Islet of Langerhans (tissue), 1 donor: ENCODE results near the gene TNFRSF1B.

ENCODE experiments used
- FAIRE-seq: peaks from one replicate; lab custom pipeline; 2011; peaks lifted over from hg19 to GRCh38; lab: Jason Lieb, UNC

TNFRSF1B gene

DNA sequence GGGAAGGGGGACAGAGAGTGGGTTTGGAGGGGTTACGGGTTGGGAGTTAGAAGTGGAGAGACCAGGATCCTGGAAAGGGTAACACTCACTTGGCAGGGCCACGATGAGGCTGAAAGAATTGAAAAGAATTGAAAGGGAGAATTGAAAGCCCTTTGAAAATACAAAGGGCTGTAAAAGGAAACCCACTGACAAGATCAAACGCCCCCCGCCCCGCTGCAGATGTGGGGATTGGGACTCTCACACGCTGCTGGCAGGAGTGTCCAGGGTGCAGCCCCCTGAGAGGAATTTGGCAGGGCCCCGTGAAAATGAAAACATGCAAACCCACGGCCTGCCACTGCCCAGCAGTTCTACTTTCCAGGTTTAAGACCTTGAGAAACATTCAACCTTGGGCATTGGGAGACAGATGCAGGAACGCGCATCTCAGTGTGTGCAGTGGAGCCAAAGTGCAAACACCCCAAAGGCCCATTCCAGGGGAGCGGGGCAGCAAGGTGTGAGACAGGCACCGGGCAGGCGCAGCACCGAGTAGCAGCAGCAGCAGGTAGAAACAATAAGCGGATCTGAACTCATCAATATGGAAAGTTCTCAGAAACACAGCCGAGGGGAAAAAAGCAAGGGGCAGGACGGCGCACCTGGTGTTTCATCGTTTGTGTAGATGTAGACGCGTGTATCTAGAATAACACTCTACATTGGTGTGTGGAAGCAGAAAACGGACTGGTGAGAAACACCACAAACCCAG is 8.3 kb upstream of the TNFRSF1B start:
- FAIRE-seq, result no peak

DNA sequence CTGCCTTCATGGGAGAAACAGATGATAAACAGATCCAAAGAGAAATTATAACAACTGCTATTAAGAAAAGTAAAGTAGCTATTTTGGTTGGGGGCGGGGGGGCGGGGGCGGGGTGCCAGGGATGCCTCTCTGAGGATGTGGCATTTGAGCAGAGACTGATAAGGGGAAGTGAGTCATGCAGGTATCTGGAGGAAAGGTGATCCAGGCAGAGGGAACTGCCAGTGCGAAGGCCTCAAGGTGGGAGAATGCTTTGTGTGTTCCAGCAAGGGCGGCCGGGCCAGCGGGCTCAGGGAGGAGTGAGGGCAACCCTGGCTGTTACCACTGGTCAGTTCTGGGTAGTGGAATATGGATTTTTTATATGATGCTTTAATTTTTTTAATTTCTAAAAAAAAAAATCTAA is 7.0 kb upstream of the TNFRSF1B start:
- FAIRE-seq, result no peak

- FAIRE-seq, result no peak
These were observed 5.5 kb upstream of the TNFRSF1B start for GRCh38 chr1:12161324-12161661.

GRCh38 chr1:12161662-12162458 is 4.9 kb upstream of the TNFRSF1B start:
- FAIRE-seq, result no peak

GRCh38 chr1:12162459-12163137 is 4.2 kb upstream of the TNFRSF1B start:
- FAIRE-seq, result no peak

DNA sequence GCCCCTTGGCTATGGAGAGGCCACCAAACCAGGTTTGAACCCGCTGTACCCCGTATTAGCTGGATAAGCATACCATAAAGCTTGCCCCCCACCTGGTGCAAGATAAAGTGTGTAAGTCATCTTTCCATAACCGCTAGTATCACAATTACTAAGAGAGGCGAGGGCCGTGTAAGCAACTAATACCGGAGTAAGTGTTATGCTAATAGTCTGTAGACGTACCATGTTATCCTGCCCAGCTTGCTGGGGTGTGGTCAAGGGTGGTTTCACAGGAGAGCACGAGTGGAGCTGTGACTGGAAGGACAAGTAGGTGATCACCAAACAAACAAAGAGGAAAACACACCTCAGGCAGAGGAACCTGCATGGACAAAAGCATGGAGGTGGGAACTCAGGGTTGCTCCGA is 3.6 kb upstream of the TNFRSF1B start:
- no peak for FAIRE-seq

DNA sequence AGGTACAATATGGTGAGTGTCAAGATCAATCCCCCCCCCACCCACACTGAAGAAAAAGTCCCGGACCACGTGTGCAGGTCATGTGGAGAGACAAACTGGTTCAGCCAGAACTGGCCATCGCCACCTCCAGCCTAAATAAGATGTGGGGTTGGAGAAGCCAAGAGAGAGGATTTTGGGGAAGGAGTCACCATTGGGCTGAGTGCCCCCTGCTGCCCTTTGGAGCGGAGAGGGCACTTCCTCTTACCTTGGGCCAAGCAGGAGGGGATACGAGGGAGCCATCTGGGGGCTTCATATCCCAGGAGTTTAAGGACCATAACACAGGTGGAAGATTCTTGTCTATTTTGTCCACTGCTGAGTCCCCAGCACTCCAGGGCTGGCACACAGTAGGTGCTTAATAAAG is 2.6 kb upstream of the TNFRSF1B start:
- FAIRE-seq, result no peak

DNA sequence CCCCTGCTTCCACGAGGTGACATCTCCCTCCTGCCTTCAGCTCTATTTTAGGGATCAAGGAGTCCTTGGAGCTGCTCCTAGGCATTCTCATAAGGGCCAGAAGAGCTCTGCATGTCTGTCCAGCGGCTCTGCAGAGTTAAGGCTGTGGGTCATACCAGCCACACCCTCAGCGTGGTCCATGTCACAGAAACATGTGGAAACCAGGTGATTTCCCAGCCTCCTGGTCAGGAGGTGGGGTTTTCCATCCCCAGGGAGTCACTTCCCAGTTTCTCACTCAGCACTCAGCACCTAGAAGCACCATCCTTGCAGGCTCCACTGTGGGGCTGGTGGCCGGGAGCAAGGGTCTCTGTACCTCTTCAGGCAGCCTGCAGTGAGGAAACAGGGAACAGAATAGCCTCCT is 1.4 kb upstream of the TNFRSF1B start:
- FAIRE-seq, result no peak

DNA sequence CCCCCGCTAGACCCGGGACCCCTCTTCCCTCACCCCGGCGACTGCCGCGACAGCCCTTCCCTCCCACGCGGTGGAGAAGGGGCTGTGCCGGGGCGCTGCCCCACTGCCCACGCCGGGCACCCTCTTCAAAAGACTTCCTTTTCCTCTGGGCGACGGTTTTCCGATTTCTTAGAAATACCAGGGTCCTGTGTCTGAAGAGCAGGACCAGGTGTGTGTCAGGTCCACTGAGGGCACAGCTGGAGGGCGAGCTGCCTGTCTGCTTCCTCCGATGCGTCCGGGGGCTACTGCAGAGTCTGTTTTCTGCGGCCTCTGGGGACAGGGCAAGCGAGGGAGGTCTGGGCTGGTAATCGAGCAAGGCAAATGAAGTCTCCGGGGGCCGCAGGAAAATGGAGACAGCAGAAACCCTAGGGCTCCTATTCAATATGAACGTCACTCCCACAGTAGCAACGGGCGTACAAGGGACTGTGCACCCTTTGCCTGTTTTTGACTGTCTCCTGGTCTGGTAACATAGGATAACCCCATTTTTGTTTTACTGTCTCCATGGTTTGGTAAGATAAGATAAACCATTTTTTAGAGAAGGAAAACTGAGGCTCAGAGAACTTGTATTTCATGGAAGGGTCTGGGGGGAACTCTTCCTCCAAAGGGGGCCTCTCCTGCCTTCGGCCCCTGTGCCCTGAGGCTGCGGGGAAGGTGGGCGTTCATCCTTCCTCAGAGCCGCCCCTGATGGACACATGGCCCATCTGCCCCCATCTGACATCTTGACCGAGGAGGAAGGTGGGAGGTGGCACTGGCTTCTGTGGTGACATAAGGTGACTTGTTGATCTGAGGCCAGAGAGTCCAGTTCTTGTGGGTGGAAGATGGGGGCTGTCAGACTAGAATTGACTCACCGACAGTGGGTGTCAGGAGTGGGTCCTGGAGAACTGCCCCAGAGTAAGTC is 970 bp downstream of the TNFRSF1B start:
- FAIRE-seq, result no peak

DNA sequence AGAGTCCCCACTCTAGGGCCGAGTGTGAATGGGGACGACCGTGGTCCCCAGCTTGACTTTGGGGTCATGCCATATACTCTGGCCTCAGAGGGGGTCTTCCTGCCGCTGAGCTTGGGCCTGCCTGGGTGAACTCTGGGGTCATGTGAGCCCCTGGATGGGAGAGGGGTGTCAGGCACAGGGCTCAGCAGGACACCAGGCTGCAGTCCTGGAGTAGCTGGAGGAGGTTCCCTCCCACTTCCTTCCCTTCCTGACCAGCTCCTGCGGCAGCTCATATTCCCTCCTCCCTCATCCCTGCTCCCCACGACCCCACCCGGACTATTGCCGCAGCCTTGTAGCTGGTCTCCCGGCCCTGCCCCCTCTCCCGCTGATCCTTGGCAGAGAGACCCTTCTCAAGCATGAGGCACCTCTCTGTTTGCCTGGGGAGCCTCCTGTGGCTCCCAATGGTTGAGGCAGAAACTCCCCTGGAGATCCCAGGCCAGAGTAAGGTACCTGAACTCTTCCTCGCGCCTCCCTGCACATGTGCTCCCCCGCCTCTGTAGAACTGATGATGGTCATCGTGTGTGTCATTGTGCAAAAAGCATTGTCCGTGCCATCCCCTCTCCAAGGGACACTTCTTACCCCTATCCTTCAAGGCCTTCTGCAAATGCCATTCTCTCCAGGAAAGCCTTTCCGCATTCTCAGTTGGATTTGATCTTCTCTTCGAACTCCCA is 1.8 kb downstream of the TNFRSF1B start:
- FAIRE-seq, result no peak

- no peak for FAIRE-seq
These were observed 2.8 kb downstream of the TNFRSF1B start for GRCh38 chr1:12169442-12170135.

DNA sequence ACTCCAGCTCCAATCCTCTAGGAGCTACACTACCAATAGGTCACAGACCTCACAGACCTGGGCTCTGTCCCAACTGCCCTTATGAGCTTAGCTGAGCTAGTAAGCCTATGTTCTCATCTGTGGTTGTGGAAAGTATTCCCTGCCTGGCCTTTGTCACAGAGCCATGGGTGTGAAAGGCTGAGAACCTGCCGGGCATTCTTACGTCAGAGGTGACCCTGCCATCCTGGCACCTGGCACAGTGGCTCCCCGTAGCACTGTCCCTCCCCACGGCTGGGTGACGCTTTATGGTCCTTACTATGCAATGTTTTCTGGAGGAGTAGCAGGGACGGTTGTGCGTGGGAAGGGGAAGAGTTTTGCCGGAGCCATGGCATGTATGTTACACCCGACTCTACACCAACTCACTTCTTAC is 3.5 kb downstream of the TNFRSF1B start:
- FAIRE-seq, result no peak

GRCh38 chr1:12171206-12172041 is 4.6 kb downstream of the TNFRSF1B start:
- FAIRE-seq, result no peak

GRCh38 chr1:12172042-12172851 is 5.5 kb downstream of the TNFRSF1B start:
- FAIRE-seq, result no peak

GRCh38 chr1:12173041-12173509 is 6.3 kb downstream of the TNFRSF1B start:
- FAIRE-seq, result no peak

- FAIRE-seq, result no peak
These were observed 6.9 kb downstream of the TNFRSF1B start for GRCh38 chr1:12173631-12174121.

- no peak for FAIRE-seq
These were observed 8.4 kb downstream of the TNFRSF1B start for GRCh38 chr1:12174924-12175810.
